Left lung (tissue), 10 donors: Measurements from ENCODE around the gene TMEM63C. TPM values are rescaled to one million over a fixed set of nuclear protein-coding genes. Genes with fewer than 3 reads are reported as not detected.

Experiments used
- ATAC-seq: fragments of 200-7000 bp; cut with Tn5 transposase; one replicate; pipeline ENCODE4 v1.9.1; 2020; ENCODE audit warnings: moderate library complexity
- DNase-seq, 4 donors: peaks; one replicate each; pipeline ENCODE4 v3.0.0-alpha.2; 2013 to 2020
- H3K27ac ChIP-seq, 2 donors: fragments of 200-600 bp; sonication (generic) in 1 of 2; one replicate each; pipeline versions ENCODE4 v1.5.0 to v1.8.0; 2020 to 2021
- H3K27me3 ChIP-seq, 2 donors: fragments of 200-600 bp; sonication (generic) in 1 of 2; one replicate each; pipeline versions ENCODE4 v1.5.0 to v1.8.0; 2020 to 2021
- H3K36me3 ChIP-seq, 2 donors: fragments of 200-600 bp; sonication (generic) in 1 of 2; one replicate each; pipeline versions ENCODE4 v1.5.0 to v1.8.0; 2020 to 2021
- H3K4me1 ChIP-seq, 2 donors: fragments of 200-600 bp; one replicate each; pipeline ENCODE4 v1.8.0; 2021
- H3K4me3 ChIP-seq, 2 donors: fragments of 200-600 bp; sonication (generic) in 1 of 2; one replicate each; pipeline versions ENCODE4 v1.5.0 to v1.8.0; 2020 to 2021; ENCODE audit warnings: mild to moderate bottlenecking in 1 of 2
- H3K9me3 ChIP-seq, 2 donors: fragments of 200-600 bp; sonication (generic) in 1 of 2; one replicate each; pipeline versions ENCODE4 v1.5.0 to v1.8.0; 2020 to 2021
- CTCF ChIP-seq, 2 donors: fragments of 200-600 bp; sonication (generic) in 1 of 2; IDR thresholded peaks; one replicate each; pipeline versions ENCODE4 v1.5.0 to v1.8.0; 2021; ENCODE audit warnings: antibody characterized with exemption in 2 of 2
- intact Hi-C, 2 donors: fragments of 100-400 bp; cut with DNase I; formaldehyde crosslinking; loops; one replicate each; pipeline versions ENCODE4 v1.11.2 to v1.14.2; 2022
- polyA plus RNA-seq, 6 donors: library from polyadenylated mRNA; unstranded; fragments of 120-200 nt; gene quantifications; one replicate each; pipeline ENCODE4 v1.2.1, GENCODE V29; 2013; ENCODE audit not compliant: insufficient read length in 6 of 6
- total RNA-seq, 2 donors: library from RNA; stranded (reverse); fragmentation: NEBNext Ultra II Directional; extraction: Animal tissue kit (Norgen Biotek cat#: 25700); gene quantifications; one replicate each; pipeline ENCODE4 v1.2.1, GENCODE V29; 2021
- donor health status: DM: no; HTN: yes; CAD: no.
- donor health status: DM: no; HTN: no; CAD: no.

TMEM63C gene
- total and polyA plus RNA-seq, 8 donors: 0.20 to 2.0 (median 0.88) TPM; not detected in 1

- H3K4me1 ChIP-seq: peaks cover 0 to 27% of the 10 kb centered on the region in 2 donors
- H3K27ac ChIP-seq: no peak overlapping the region
- ATAC-seq (no peak), DNase-seq (no peak)
- no peaks in the 10 kb centered on the region for H3K36me3 ChIP-seq
- no peak overlapping the region for H3K4me3 ChIP-seq
- no peak for TF ChIP-seq CTCF (IDR thresholded peaks at IDR 0.05)
- H3K27me3 ChIP-seq: peaks cover 80 to 97% of the 10 kb centered on the region in 2 donors
- H3K9me3 ChIP-seq: no peaks in the 10 kb centered on the region
- intact Hi-C loops: no loop called here
These were observed 38.5 kb upstream of the TMEM63C start for GRCh38 chr14:77143071-77143470.

GRCh38 chr14:77144412-77145115 lies 37.0 kb upstream of the TMEM63C start:
- DNase-seq: no peak
- H3K27me3 ChIP-seq: peaks cover 69 to 82% of the 10 kb centered on the region in 2 donors
- H3K4me1 ChIP-seq: peaks cover 0 to 23% of the 10 kb centered on the region in 2 donors
- H3K27ac ChIP-seq: no peak overlapping the region
- no peaks in the 10 kb centered on the region for H3K9me3 ChIP-seq
- no peak for ATAC-seq
- no peak for TF ChIP-seq CTCF (IDR thresholded peaks at IDR 0.05)
- H3K36me3 ChIP-seq: no peaks in the 10 kb centered on the region
- no peak overlapping the region for H3K4me3 ChIP-seq
- intact Hi-C loops: no loop called here

- Histone ChIP-seq H3K36me3 (no peaks in the 10 kb centered on the region), H3K4me3 (no peak overlapping the region), H3K27ac (no peak overlapping the region), H3K4me1 (peaks cover 0 to 7% of the 10 kb centered on the region in 2 donors), H3K9me3 (no peaks in the 10 kb centered on the region), H3K27me3 (peaks cover 53 to 74% of the 10 kb centered on the region in 2 donors)
- intact Hi-C loops: no loop called here
- DNase-seq (no peak), ATAC-seq (no peak)
- TF ChIP-seq CTCF (IDR thresholded peaks at IDR 0.05): no peak
These were observed 35.4 kb upstream of the TMEM63C start for GRCh38 chr14:77145975-77146740.

- intact Hi-C loops: no loop called here
- H3K36me3 ChIP-seq: no peaks in the 10 kb centered on the region
- no peak overlapping the region for H3K4me3 ChIP-seq
- H3K9me3 ChIP-seq: no peaks in the 10 kb centered on the region
- ATAC-seq (no peak), DNase-seq (no peak)
- no peak overlapping the region for H3K27ac ChIP-seq
- H3K27me3 ChIP-seq: peaks cover 27 to 74% of the 10 kb centered on the region in 2 donors
- no peak for TF ChIP-seq CTCF (IDR thresholded peaks at IDR 0.05)
- H3K4me1 ChIP-seq: no peaks in the 10 kb centered on the region
These were observed 32.9 kb upstream of the TMEM63C start for GRCh38 chr14:77148510-77149231.

- peak in 1 of 2 donors; percentile 14 for TF ChIP-seq CTCF (IDR thresholded peaks at IDR 0.05)
- H3K9me3 ChIP-seq: no peaks in the 10 kb centered on the region
- H3K36me3 ChIP-seq: no peaks in the 10 kb centered on the region
- intact Hi-C loops: loop anchor here in 1 of 2 donors (10.0 kb wide), 1 partner anchor 164 kb away; no protein-coding TSS in a partner anchor
- ATAC-seq: no peak
- no peak overlapping the region for H3K27ac ChIP-seq
- no peaks in the 10 kb centered on the region for H3K4me1 ChIP-seq
- DNase-seq: no peak
- H3K27me3 ChIP-seq: peaks cover 10 to 73% of the 10 kb centered on the region in 2 donors
- no peak overlapping the region for H3K4me3 ChIP-seq
These were observed 30.4 kb upstream of the TMEM63C start for GRCh38 chr14:77151245-77151644.
